Stimulated activated CD4-positive, alpha-beta T cell treated with anti-CD3 and anti-CD28 coated beads, Interleukin-4, amount 100 ng/mL, for 4 hours (primary cell): Measurements from ENCODE around the gene PAQR8.
"Not testable (repeated sequence)": the region's sequence is repeated elsewhere in the genome, so short reads cannot be mapped to it uniquely, and the experiment has no call there.

ENCODE experiments used
- DNase-seq, 2 experiments: peaks; one replicate each; pipeline ENCODE4 v3.0.0-alpha.2; 2020

The PAQR8 gene

GRCh38 chr6:52415917-52416628 lies 54.1 kb downstream of the PAQR8 start:
- no peak for DNase-seq

- DNase-seq, result no peak
Measured at GRCh38 chr6:52416629-52417151, 54.7 kb downstream of the PAQR8 start.

GRCh38 chr6:52417675-52418111 lies 55.7 kb downstream of the PAQR8 start:
- DNase-seq, result no peak

- no peak for DNase-seq
Measured at GRCh38 chr6:52418606-52419005, 56.7 kb downstream of the PAQR8 start.

GRCh38 chr6:52419809-52420667 lies 58.1 kb downstream of the PAQR8 start, which contains the start of gene EFHC1:
TSS of gene EFHC1 (plus strand) at chr6:52420342. CDS start at chr6:52420411, 69 bp downstream.
- peak; percentile 97 to 98 for DNase-seq

- no peak for DNase-seq
Measured at GRCh38 chr6:52420668-52421358, 58.9 kb downstream of the PAQR8 start.

- no peak for DNase-seq
Measured at GRCh38 chr6:52422156-52422555, 60.2 kb downstream of the PAQR8 start.

- DNase-seq, result no peak
Measured at GRCh38 chr6:52423448-52423847, 61.5 kb downstream of the PAQR8 start.

- no peak for DNase-seq
Measured at GRCh38 chr6:52423971-52424381, 62.0 kb downstream of the PAQR8 start.

- DNase-seq, result no peak
Measured at GRCh38 chr6:52424513-52424912, 62.6 kb downstream of the PAQR8 start.

GRCh38 chr6:52426667-52427066 lies 64.7 kb downstream of the PAQR8 start:
- DNase-seq, result no peak

- DNase-seq, result not testable (repeated sequence)
Measured at GRCh38 chr6:52433294-52433693, 71.3 kb downstream of the PAQR8 start.

- no peak for DNase-seq
Measured at GRCh38 chr6:52435345-52435744, 73.4 kb downstream of the PAQR8 start.

GRCh38 chr6:52438926-52439325 lies 77.0 kb downstream of the PAQR8 start:
- DNase-seq, result no peak

- no peak for DNase-seq
Measured at GRCh38 chr6:52454556-52454955, 92.6 kb downstream of the PAQR8 start.

GRCh38 chr6:52457096-52457495 lies 95.1 kb downstream of the PAQR8 start:
- no peak for DNase-seq
